Brain microvascular endothelial cell (primary cell): ENCODE data around the gene MSGN1.

Source experiments
- DNase-seq: peaks from one replicate; pipeline ENCODE4 v3.0.0-alpha.2; 2020
- H3K27ac ChIP-seq: fragments of 250-450 bp; sonication (Bioruptor Pico); 2 replicates; pipeline ENCODE4 v1.5.1; 2020; ENCODE audit warnings: mild to moderate bottlenecking, moderate library complexity
- H3K27me3 ChIP-seq: fragments of 250-450 bp; sonication (Bioruptor Pico); replicated peaks from 2 replicates; pipeline ENCODE4 v1.5.1; 2020; ENCODE audit warnings: mild to moderate bottlenecking
- H3K36me3 ChIP-seq: fragments of 250-450 bp; sonication (Bioruptor Pico); replicated peaks from 2 replicates; pipeline ENCODE4 v1.5.1; 2020; ENCODE audit warnings: mild to moderate bottlenecking
- H3K4me3 ChIP-seq: 2 replicates; pipeline ENCODE4 v1.5.1; 2011; ENCODE audit warnings: low read depth, mild to moderate bottlenecking, control low read depth, low read length, moderate library complexity
- in situ Hi-C: cut with HindIII; loops from 2 replicates; pipeline ENCODE4 v1.10.0; 2017; ENCODE audit warnings: low sequenced_read_pairs, low pct_ligation_motif_present
- TF ChIP-seq, protein P1 (sequence below): IDR thresholded peaks from 2 replicates; pipeline ENCODE4 v1.5.1; 2011; ENCODE audit warnings: low read depth, mild to moderate bottlenecking, moderate library complexity, low read length, control low read depth, inconsistent platforms; ENCODE audit errors: missing control alignments

The MSGN1 gene

DNA sequence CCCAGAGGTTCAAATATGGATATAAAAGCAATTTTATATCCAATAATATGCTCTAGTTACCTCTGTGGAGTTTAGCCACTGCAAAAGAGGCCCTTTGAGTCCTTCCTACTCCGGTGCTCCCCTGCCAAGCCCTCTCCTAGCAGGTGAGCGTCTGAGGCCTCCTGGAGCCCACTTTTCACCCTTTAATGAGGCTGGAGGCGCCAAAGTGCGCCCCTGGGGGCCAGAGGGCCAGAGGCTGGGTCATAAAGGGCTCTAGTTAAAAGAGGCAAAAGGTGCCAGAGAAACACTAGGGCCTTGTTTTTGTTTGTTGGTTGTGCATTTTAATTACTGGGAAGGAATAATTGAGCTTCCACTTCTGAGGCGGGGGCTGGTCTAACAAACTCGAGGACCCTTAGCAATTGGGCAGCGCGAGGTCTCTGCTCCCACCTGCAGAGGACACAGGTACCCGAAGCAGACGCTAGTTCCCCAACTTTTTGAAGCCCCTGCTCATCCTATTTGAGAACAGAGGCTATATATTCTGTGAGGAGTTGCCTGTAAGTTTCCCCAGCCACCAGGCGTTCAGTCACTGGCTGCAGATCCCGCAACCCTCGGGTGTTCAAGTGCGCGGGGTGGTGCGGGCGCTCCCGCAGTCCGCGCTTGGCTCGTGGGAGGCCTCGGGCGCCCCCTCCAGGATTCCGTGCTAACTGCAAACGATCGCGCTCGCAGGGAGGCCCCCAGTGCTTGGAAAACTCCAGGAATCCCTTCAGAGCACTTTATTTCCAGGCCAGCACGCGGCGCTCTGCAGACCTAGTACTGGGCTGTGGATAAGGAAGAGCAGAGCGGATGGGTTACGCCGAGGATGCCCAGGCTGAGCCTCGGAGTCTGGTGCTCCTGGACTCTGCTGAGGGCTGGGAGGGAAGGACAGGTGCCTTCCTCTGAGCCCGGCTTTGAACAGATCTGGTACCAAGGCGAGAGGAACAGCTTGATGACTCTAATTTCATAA is 14.1 kb downstream of the MSGN1 start:
- H3K27ac ChIP-seq: no peak overlapping the region
- no peaks in the 10 kb centered on the region for H3K27me3 ChIP-seq
- in situ Hi-C loops: no loop called here
- TF ChIP-seq, protein P1, sequence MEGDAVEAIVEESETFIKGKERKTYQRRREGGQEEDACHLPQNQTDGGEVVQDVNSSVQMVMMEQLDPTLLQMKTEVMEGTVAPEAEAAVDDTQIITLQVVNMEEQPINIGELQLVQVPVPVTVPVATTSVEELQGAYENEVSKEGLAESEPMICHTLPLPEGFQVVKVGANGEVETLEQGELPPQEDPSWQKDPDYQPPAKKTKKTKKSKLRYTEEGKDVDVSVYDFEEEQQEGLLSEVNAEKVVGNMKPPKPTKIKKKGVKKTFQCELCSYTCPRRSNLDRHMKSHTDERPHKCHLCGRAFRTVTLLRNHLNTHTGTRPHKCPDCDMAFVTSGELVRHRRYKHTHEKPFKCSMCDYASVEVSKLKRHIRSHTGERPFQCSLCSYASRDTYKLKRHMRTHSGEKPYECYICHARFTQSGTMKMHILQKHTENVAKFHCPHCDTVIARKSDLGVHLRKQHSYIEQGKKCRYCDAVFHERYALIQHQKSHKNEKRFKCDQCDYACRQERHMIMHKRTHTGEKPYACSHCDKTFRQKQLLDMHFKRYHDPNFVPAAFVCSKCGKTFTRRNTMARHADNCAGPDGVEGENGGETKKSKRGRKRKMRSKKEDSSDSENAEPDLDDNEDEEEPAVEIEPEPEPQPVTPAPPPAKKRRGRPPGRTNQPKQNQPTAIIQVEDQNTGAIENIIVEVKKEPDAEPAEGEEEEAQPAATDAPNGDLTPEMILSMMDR: peak; percentile 95
- no peaks in the 10 kb centered on the region for H3K36me3 ChIP-seq
- peak; percentile 79 for DNase-seq
- peak overlapping the region; percentile 10 for H3K4me3 ChIP-seq

DNA sequence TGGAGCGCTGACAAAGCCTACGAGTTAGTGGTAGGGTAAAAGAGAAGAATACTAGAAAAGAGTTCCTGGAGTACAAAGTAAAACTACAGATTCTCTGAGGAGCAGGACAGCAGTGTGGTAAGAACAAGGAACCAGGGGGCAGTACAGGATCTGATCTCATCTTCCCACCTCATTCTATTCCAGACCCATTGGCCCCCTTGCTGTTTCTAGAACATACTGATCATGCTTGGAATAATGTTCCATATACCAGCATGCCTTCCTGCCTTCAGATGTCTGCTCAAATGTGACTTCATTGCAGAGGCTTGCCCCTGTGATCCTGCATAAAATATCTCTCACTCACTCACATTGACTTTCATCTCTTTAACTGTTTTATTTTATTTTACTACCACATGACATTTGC is 19.3 kb downstream of the MSGN1 start:
- Histone ChIP-seq H3K27ac (no peak overlapping the region), H3K36me3 (no peaks in the 10 kb centered on the region), H3K27me3 (no peaks in the 10 kb centered on the region), H3K4me3 (no peak overlapping the region)
- DNase-seq: peak; percentile 41
- in situ Hi-C loops: no loop called here
- TF ChIP-seq, protein P1: peak; percentile 14

- in situ Hi-C loops: no loop called here
- TF ChIP-seq, protein P1: no peak
- Histone ChIP-seq H3K4me3 (no peak overlapping the region), H3K36me3 (no peaks in the 10 kb centered on the region), H3K27me3 (no peaks in the 10 kb centered on the region), H3K27ac (no peak overlapping the region)
- DNase-seq: no peak
Measured at GRCh38 chr2:17839959-17840358, 23.7 kb downstream of the MSGN1 start.

- H3K4me3 ChIP-seq: no peak overlapping the region
- DNase-seq: no peak
- no peak overlapping the region for H3K27ac ChIP-seq
- in situ Hi-C loops: no loop called here
- no peaks in the 10 kb centered on the region for H3K27me3 ChIP-seq
- TF ChIP-seq, protein P1: no peak
- H3K36me3 ChIP-seq: no peaks in the 10 kb centered on the region
Measured at GRCh38 chr2:17843457-17843856, 27.2 kb downstream of the MSGN1 start.

DNA sequence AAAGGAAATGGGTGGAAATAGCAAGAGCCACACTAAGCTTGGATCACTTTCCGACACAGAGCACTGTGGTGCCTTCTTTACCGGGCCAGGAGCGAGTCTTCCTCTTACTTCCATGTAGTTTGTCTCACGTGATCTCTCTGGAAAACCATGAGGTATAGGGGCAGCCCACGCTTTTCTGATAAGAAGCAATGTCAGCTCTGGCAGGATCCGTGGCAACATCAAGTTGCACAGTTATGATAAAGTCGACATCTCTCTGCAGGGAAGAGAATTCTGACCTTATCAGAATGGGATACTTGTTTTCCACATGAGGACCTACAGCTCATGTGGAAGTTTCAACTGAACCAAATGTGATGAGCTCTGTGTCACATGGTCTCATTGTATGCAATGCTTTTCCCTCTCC is 29.5 kb downstream of the MSGN1 start:
- no peaks in the 10 kb centered on the region for H3K36me3 ChIP-seq
- in situ Hi-C loops: no loop called here
- no peak for DNase-seq
- no peak overlapping the region for H3K4me3 ChIP-seq
- TF ChIP-seq, protein P1: no peak
- H3K27me3 ChIP-seq: no peaks in the 10 kb centered on the region
- no peak overlapping the region for H3K27ac ChIP-seq
